Astrocyte of the spinal cord (primary cell): ENCODE measurements around the gene ULK4.

Experiments used
- DNase-seq: peaks from one replicate; pipeline ENCODE4 v3.0.0; 2011; ENCODE audit warnings: low read depth, low spot score
- H3K4me3 ChIP-seq: 2 replicates; pipeline ENCODE4 v1.5.1; 2011; ENCODE audit warnings: low read depth, mild to moderate bottlenecking, low read length, moderate library complexity
- in situ Hi-C: cut with HindIII; loops from 2 replicates; pipeline ENCODE4 v1.10.0; 2017; ENCODE audit warnings: low sequenced_read_pairs
- TF ChIP-seq, protein P1 (sequence below): IDR thresholded peaks from 2 replicates; pipeline ENCODE4 v1.5.1; 2012; ENCODE audit warnings: low read depth, mild to moderate bottlenecking, low read length, inconsistent platforms

ULK4 gene

DNA sequence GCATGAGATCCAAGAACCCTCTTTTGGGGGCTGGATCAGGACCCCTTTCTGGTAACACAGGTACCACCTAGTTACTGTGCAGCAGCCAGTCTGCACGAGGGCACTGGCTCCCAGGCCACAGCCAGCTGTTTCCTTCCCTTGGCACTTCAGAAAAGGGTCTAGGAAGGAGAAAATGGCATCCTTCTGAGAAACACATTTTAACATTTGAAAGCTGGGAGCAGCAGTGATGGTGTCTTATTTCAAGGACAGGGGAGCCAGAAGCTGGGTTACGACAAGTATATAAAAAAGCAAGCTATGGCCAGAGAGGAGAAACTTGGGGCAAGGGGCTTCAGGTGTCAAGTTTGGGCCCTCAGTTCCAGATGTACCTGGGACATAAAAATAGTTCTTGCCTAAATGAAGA, 479.8 kb downstream of the ULK4 start:
- no peak for DNase-seq
- no peak overlapping the region for H3K4me3 ChIP-seq
- TF ChIP-seq, protein P1, sequence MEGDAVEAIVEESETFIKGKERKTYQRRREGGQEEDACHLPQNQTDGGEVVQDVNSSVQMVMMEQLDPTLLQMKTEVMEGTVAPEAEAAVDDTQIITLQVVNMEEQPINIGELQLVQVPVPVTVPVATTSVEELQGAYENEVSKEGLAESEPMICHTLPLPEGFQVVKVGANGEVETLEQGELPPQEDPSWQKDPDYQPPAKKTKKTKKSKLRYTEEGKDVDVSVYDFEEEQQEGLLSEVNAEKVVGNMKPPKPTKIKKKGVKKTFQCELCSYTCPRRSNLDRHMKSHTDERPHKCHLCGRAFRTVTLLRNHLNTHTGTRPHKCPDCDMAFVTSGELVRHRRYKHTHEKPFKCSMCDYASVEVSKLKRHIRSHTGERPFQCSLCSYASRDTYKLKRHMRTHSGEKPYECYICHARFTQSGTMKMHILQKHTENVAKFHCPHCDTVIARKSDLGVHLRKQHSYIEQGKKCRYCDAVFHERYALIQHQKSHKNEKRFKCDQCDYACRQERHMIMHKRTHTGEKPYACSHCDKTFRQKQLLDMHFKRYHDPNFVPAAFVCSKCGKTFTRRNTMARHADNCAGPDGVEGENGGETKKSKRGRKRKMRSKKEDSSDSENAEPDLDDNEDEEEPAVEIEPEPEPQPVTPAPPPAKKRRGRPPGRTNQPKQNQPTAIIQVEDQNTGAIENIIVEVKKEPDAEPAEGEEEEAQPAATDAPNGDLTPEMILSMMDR, result no peak
- in situ Hi-C loops, result no loop called here

DNA sequence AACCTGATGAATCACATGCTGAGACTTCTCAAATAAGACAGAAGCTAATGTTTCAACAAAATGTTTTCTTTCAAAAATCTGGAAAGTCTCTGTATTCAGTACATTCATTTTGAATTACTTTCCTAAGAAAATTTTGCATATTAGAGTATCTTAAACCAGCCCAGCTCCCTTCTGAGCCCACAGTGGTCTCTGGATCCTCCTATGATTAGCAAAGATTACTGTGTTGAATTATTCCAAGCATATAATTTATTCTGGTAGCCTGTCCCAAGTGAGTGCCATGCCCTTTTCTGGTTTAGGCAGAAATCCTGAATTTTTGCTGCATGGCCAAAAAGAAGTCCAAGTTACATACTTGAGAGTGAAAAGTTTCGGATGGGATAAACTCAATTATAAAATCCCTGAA, 483.6 kb downstream of the ULK4 start:
- TF ChIP-seq, protein P1, result no peak
- DNase-seq, result no peak
- no peak overlapping the region for H3K4me3 ChIP-seq
- in situ Hi-C loops, result no loop called here

DNA sequence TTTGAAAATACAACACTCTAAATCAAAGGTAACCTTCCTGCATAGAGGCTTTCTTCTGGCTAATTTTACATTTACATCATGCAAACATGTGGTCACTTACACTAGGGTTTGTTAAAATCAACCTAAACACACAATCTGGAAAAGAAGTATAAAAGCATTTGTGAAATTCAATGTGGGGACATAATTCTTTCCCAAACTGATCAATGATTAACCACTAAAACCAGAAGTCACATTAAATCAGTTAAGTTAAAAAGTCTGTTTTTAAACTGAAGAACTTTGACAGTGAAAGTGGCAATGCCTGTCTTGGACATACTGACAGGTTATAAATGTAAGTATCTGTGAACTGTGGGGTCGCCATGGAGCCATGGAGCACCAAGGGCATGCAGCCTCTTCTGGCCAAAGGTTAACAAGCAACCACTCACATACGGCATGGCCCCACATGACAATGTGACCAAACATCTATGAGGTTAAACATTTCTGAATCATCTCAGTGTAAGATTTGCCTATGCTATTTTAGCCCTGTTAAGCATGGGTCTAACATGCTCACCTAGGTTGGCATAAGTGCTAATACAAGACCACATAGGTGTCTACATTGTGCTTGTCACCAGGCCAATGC, 484.4 kb downstream of the ULK4 start:
- no peak for DNase-seq
- no peak overlapping the region for H3K4me3 ChIP-seq
- in situ Hi-C loops, result no loop called here
- TF ChIP-seq, protein P1, result no peak

- H3K4me3 ChIP-seq, result no peak overlapping the region
- in situ Hi-C loops, result no loop called here
- DNase-seq, result no peak
- TF ChIP-seq, protein P1, result no peak
Measured at GRCh38 chr3:41469083-41469482, 492.8 kb downstream of the ULK4 start.

- DNase-seq, result no peak
- in situ Hi-C loops, result no loop called here
- TF ChIP-seq, protein P1, result no peak
- H3K4me3 ChIP-seq, result no peak overlapping the region
Measured at GRCh38 chr3:41467481-41467880, 494.4 kb downstream of the ULK4 start.

DNA sequence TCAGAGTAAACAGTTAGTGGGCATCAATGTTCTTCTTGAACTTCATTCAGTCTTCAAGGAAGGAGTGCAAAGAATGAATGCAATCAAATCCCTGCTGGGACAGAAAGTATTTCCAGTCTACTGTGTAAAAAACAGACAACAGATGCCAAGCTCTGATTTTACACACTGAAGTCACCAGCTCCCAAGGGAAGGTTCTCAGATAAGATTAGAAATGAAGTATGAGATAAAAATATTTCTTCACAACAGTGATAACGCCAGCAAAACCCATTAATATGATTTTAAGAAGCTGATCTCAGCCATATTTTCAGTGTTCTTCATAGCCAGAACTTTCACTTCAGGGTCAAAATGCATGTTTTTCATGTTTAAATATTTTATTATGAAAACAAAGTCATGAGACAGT, 497.0 kb downstream of the ULK4 start:
- in situ Hi-C loops, result no loop called here
- TF ChIP-seq, protein P1, result no peak
- DNase-seq, result no peak
- H3K4me3 ChIP-seq, result no peak overlapping the region

GRCh38 chr3:41464401-41464800, 497.5 kb downstream of the ULK4 start:
- in situ Hi-C loops, result no loop called here
- TF ChIP-seq, protein P1, result no peak
- DNase-seq, result no peak
- H3K4me3 ChIP-seq, result no peak overlapping the region
